ENCODE results near the gene UBE2S. TPM values are rescaled to one million over a fixed set of nuclear protein-coding genes. Genes with fewer than 3 reads are reported as not detected.

UBE2S gene
- total RNA-seq, 1 donor from 2014 or later = 38.2 TPM

- Histone ChIP-seq H3K27me3 (ENCODE audit: control insufficient read depth, insufficient read depth, low read length) (no peaks in the 10 kb centered on the region), H3K4me3 (ENCODE audit: low read depth, low read length) (no peak overlapping the region), H3K36me3 (ENCODE audit: control insufficient read depth, insufficient read depth, low read length) (no peaks in the 10 kb centered on the region)
- no peak for FAIRE-seq
- TF ChIP-seq CTCF (IDR thresholded peaks at IDR 0.05; ENCODE audit: insufficient read depth, low read length, severe bottlenecking) = no peak
- DNase-seq (ENCODE audit: low read depth) = no peak
These were observed 42.3 kb downstream of the UBE2S start for GRCh38 chr19:55365245-55365644.

- FAIRE-seq (no peak), DNase-seq (ENCODE audit: low read depth) (no peak)
- Histone ChIP-seq H3K4me3 (ENCODE audit: low read depth, low read length) (no peak within 1 kb of the TSS), H3K27me3 (ENCODE audit: control insufficient read depth, insufficient read depth, low read length) (no peaks in the 10 kb centered on the region), H3K36me3 (ENCODE audit: control insufficient read depth, insufficient read depth, low read length) (no peaks in the 10 kb centered on the region)
- TF ChIP-seq CTCF (IDR thresholded peaks at IDR 0.05; ENCODE audit: insufficient read depth, low read length, severe bottlenecking) = no peak
These were observed 44.4 kb downstream of the UBE2S start, which contains the start of gene GARIN5B for GRCh38 chr19:55362990-55363716. GARIN5B (minus strand) TSS chr19:55363260; CDS start chr19:55363066, 194 bp downstream.

GRCh38 chr19:55362174-55362989 lies 45.2 kb downstream of the UBE2S start:
- TF ChIP-seq CTCF (IDR thresholded peaks at IDR 0.05; ENCODE audit: insufficient read depth, low read length, severe bottlenecking) = no peak
- no peak overlapping the region for H3K4me3 ChIP-seq (ENCODE audit: low read depth, low read length)
- no peaks in the 10 kb centered on the region for H3K36me3 ChIP-seq (ENCODE audit: control insufficient read depth, insufficient read depth, low read length)
- DNase-seq (ENCODE audit: low read depth) (no peak), FAIRE-seq (no peak)
- H3K27me3 ChIP-seq (ENCODE audit: control insufficient read depth, insufficient read depth, low read length) = no peaks in the 10 kb centered on the region

- no peaks in the 10 kb centered on the region for H3K36me3 ChIP-seq (ENCODE audit: control insufficient read depth, insufficient read depth, low read length)
- no peak for FAIRE-seq
- no peak for TF ChIP-seq CTCF (IDR thresholded peaks at IDR 0.05; ENCODE audit: insufficient read depth, low read length, severe bottlenecking)
- no peak overlapping the region for H3K4me3 ChIP-seq (ENCODE audit: low read depth, low read length)
- no peak for DNase-seq (ENCODE audit: low read depth)
- H3K27me3 ChIP-seq (ENCODE audit: control insufficient read depth, insufficient read depth, low read length) = no peaks in the 10 kb centered on the region
These were observed 46.7 kb downstream of the UBE2S start for GRCh38 chr19:55360902-55361301.

GRCh38 chr19:55358943-55359908 lies 48.4 kb downstream of the UBE2S start:
- TF ChIP-seq CTCF (IDR thresholded peaks at IDR 0.05; ENCODE audit: insufficient read depth, low read length, severe bottlenecking) = no peak
- H3K27me3 ChIP-seq (ENCODE audit: control insufficient read depth, insufficient read depth, low read length) = no peaks in the 10 kb centered on the region
- DNase-seq (ENCODE audit: low read depth) = peak; percentile 33
- no peaks in the 10 kb centered on the region for H3K36me3 ChIP-seq (ENCODE audit: control insufficient read depth, insufficient read depth, low read length)
- FAIRE-seq = no peak
- H3K4me3 ChIP-seq (ENCODE audit: low read depth, low read length) = no peak overlapping the region
